Upper lobe of left lung (tissue), 4 donors: Measurements from ENCODE around the gene DYSF.

ENCODE experiments used
- EP300 ChIP-seq, 4 donors: sonication (generic); formaldehyde crosslinking; IDR thresholded peaks; one replicate each; pipeline ENCODE4 v1.5.1; 2017; ENCODE audit warnings: antibody characterized with exemption in 4 of 4, control low read depth in 2 of 4
- POLR2A ChIP-seq, 4 donors: fragments of 450-650 bp; IDR thresholded peaks; one replicate each; pipeline ENCODE4 v1.5.1; 2016 to 2017; ENCODE audit warnings: antibody characterized with exemption in 4 of 4, mild to moderate bottlenecking in 2 of 4
- POLR2AphosphoS5 ChIP-seq, 2 donors: sonication (generic); formaldehyde crosslinking; IDR thresholded peaks; one replicate each; pipeline ENCODE4 v1.5.1; 2017; ENCODE audit warnings: antibody characterized with exemption in 2 of 2

DNA sequence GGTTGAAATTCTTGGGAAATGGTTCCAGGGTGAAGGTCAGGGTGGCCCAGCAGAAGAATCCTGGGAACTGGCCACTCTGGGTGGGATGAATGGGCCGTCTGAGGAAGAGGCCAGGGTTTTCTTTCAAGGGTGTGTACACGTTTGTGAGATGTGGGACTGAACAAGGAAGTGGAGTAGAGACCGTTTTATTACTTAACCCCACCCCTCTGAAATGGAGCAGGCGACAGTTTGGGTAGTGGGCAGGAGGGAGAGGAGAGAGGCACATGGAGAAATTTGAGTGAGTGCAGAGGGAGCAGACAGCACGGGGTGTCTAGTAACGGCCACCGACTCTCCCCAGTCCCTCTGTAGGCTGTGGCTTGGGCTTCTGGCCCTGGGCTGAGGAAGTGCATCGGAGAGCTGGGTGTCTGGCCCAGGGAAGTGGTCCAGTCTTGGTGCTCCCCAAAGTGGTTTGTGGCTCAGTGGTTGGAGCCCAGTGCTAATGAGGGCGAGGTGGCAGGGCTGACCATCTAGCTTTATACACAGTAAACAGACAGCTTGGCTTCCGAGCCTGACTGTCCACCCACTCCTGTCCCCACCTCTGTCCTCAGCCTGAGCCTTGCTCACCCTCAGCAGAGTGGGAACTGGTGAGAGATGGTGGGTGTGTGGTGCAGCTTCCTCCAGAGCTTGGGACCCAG lies 135.3 kb downstream of the DYSF start:
- TF ChIP-seq EP300 (IDR thresholded peaks at IDR 0.05) (no peak), POLR2A (IDR thresholded peaks at IDR 0.05) (no peak), POLR2AphosphoS5 (IDR thresholded peaks at IDR 0.05) (no peak)
